GM23248 (cell line): Measurements from ENCODE around the gene IMPACT. TPM values are rescaled to one million over a fixed set of nuclear protein-coding genes. Genes with fewer than 3 reads are reported as not detected.

Source experiments
- DNase-seq: peaks from one replicate; pipeline ENCODE4 v3.0.0-alpha.2; 2015
- H2AFZ ChIP-seq: fragments of 200-600 bp; sonication (generic); 2 replicates; pipeline ENCODE4 v1.6.1; 2016; ENCODE audit warnings: antibody characterized with exemption
- H3F3A ChIP-seq: fragments of 200-600 bp; sonication (generic); 2 replicates; pipeline ENCODE4 v1.6.1; 2016; ENCODE audit warnings: mild to moderate bottlenecking, antibody characterized with exemption, mixed run types; ENCODE audit not compliant: insufficient read depth
- H3K27ac ChIP-seq: fragments of 200-600 bp; sonication (generic); 2 replicates; pipeline ENCODE4 v1.5.1; 2016; ENCODE audit warnings: mild to moderate bottlenecking
- H3K27me3 ChIP-seq: fragments of 200-600 bp; sonication (generic); replicated peaks from 2 replicates; pipeline ENCODE4 v1.6.1; 2016; ENCODE audit warnings: mild to moderate bottlenecking; ENCODE audit not compliant: insufficient read depth
- H3K36me3 ChIP-seq: fragments of 200-600 bp; sonication (generic); 2 replicates; pipeline ENCODE4 v1.6.1; 2016; ENCODE audit warnings: low read depth, mild to moderate bottlenecking
- H3K4me1 ChIP-seq: fragments of 200-600 bp; sonication (generic); 2 replicates; pipeline ENCODE4 v1.6.1; 2016; ENCODE audit warnings: mild to moderate bottlenecking; ENCODE audit not compliant: insufficient read depth
- H3K4me2 ChIP-seq: fragments of 200-600 bp; sonication (generic); one replicate; pipeline ENCODE4 v1.6.1; 2016; ENCODE audit warnings: mild to moderate bottlenecking; ENCODE audit not compliant: unreplicated experiment
- H3K4me3 ChIP-seq: fragments of 200-600 bp; sonication (generic); 2 replicates; pipeline ENCODE4 v1.5.1; 2016; ENCODE audit warnings: mild to moderate bottlenecking
- H3K79me2 ChIP-seq: fragments of 200-600 bp; sonication (generic); 2 replicates; pipeline ENCODE4 v1.6.1; 2016; ENCODE audit warnings: mild to moderate bottlenecking; ENCODE audit not compliant: insufficient read depth
- H3K9ac ChIP-seq: fragments of 200-600 bp; sonication (generic); 2 replicates; pipeline ENCODE4 v1.6.1; 2016; ENCODE audit warnings: mild to moderate bottlenecking
- H3K9me2 ChIP-seq: fragments of 200-600 bp; sonication (generic); 2 replicates; pipeline ENCODE4 v1.6.1; 2016; ENCODE audit warnings: mixed run types, mild to moderate bottlenecking, moderate library complexity; ENCODE audit not compliant: insufficient read depth
- H3K9me3 ChIP-seq: fragments of 200-600 bp; sonication (generic); one replicate; pipeline ENCODE4 v1.6.1; 2017; ENCODE audit warnings: low read depth
- H4K20me1 ChIP-seq: fragments of 200-600 bp; sonication (generic); 2 replicates; pipeline ENCODE4 v1.6.0; 2016; ENCODE audit not compliant: insufficient read depth
- EZH2 ChIP-seq: fragments of 200-600 bp; sonication (generic); IDR thresholded peaks from 2 replicates; pipeline ENCODE4 v1.6.1; 2018; ENCODE audit warnings: antibody characterized with exemption, mild to moderate bottlenecking; ENCODE audit not compliant: insufficient read depth, poor library complexity, severe bottlenecking
- EZH2phosphoT487 ChIP-seq: fragments of 200-600 bp; sonication (generic); IDR thresholded peaks from 2 replicates; pipeline ENCODE4 v1.6.1; 2018; ENCODE audit warnings: antibody characterized with exemption, moderate library complexity, mild to moderate bottlenecking, low read depth; ENCODE audit not compliant: insufficient read depth
- WGBS, 2 experiments: methylation state at CpG; one replicate each; pipeline ENCODE4 v1.1.6; 2015 to 2017; ENCODE audit warnings: low lambda C conversion rate in 2 of 2, low coverage in 1 of 2; ENCODE audit errors: missing lambda C conversion rate in 2 of 2; 5-methylcytosine and 5-hydroxymethylcytosine counted together
- in situ Hi-C: fragments of 300-500 bp; cut with MboI; formaldehyde crosslinking; loops from 2 replicates; pipeline ENCODE4 v1.15.0; 2020
- polyA plus RNA-seq: library from polyadenylated mRNA; unstranded; fragments of >200 nt; fragmentation: Nextera tagmentation; extraction: Ambion mirVana; gene quantifications from 2 replicates; pipeline ENCODE4 v1.2.1, GENCODE V29; 2016
- total RNA-seq: library from RNA; depleted of rRNA; stranded (reverse); fragments of >200 nt; shearing (Covaris generic); gene quantifications from 2 replicates; pipeline ENCODE4 v1.2.3, GENCODE V29; 2014

IMPACT gene
- total and polyA plus RNA-seq, 2 experiments from 2014 or later, result 43.2 to 61.5 TPM

DNA sequence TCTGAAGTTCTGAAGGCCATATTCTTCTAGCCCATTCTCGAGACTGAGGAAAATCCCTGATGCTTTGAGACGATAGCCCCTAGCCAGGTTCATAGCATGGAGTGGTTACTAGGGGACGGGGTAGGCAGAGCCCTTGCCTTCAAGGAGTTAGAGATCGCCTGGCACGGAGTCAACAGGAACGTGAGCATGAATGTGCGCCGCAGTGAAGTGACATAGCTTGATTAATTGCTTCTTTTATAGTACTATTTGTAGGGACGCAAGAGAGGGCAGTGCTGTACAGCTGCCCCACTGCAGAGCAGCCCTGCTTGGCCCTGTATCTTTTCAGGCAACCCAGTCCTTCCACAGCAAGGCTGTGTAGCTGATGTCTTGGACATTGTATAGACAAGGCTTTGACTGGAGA, 60.2 kb downstream of the IMPACT start:
- no peak overlapping the region for H3K4me2 ChIP-seq
- TF ChIP-seq EZH2 (no peak), EZH2phosphoT487 (no peak)
- WGBS, 2 experiments, result 61% methylated on average over 9 of the region's 9 CpGs
- H3K36me3 ChIP-seq, result no peaks in the 10 kb centered on the region
- H3K9ac ChIP-seq, result no peak overlapping the region
- no peak for DNase-seq
- no peak overlapping the region for H2AFZ ChIP-seq
- no peaks in the 10 kb centered on the region for H3K9me3 ChIP-seq
- in situ Hi-C loops, result loop anchor here (25.0 kb wide), 1 partner anchor 251 kb away; no protein-coding TSS in a partner anchor
- no peaks in the 10 kb centered on the region for H3F3A ChIP-seq
- no peaks in the 10 kb centered on the region for H3K79me2 ChIP-seq
- H3K4me1 ChIP-seq, result peaks cover 8% of the 10 kb centered on the region; the same call in 1 of the 2 replicates
- H3K9me2 ChIP-seq, result no peaks in the 10 kb centered on the region
- no peaks in the 10 kb centered on the region for H3K27me3 ChIP-seq
- no peak overlapping the region for H3K27ac ChIP-seq
- H4K20me1 ChIP-seq, result no peaks in the 10 kb centered on the region
- H3K4me3 ChIP-seq, result no peak overlapping the region

DNA sequence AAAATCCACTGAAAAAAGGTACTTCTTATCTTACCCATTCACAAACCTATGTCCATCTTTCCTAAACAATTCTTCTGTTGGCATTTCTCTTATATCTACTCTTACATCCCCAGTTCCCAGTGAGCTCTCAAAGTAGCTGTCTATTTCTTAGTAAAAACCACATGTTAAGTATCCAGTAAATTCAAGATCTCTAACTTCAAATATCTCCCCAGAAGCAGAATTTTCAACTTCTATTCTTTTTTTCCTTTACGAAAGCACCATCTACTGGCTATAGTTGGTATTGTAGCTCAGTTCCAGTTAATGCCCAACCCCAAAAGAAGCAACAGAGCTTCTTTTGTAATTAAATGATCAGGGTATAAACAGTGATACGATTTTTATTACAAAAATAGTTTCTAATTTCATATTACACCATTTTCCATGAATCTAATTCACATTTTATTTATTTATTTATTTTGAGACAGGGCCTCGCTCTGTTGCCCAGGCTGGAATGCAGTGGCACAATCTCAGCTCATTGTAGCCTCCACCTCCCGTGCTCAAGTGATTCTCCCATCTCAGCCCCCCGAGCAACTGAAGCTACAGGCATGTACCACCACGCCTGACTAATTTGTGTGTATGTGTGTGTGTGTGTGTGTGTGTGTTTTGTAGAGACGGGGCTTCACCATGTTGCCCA, 62.5 kb downstream of the IMPACT start:
- Histone ChIP-seq H3K4me2 (no peak overlapping the region), H4K20me1 (no peaks in the 10 kb centered on the region), H3F3A (no peaks in the 10 kb centered on the region), H3K36me3 (no peaks in the 10 kb centered on the region), H3K9me3 (no peaks in the 10 kb centered on the region), H3K79me2 (no peaks in the 10 kb centered on the region), H3K27me3 (no peaks in the 10 kb centered on the region), H3K27ac (no peak overlapping the region), H2AFZ (no peak overlapping the region), H3K4me1 (peaks cover 8% of the 10 kb centered on the region; the same call in 1 of the 2 replicates), H3K9ac (no peak overlapping the region), H3K4me3 (no peak overlapping the region), H3K9me2 (no peaks in the 10 kb centered on the region)
- no peak for TF ChIP-seq EZH2
- TF ChIP-seq EZH2phosphoT487, result no peak
- 35 to 36% methylated on average over 6 to 7 of the region's 7 CpGs for WGBS, 2 experiments
- peak; percentile 54 for DNase-seq
- in situ Hi-C loops, result loop anchor here (25.0 kb wide), 1 partner anchor 248 kb away; no protein-coding TSS in a partner anchor

DNA sequence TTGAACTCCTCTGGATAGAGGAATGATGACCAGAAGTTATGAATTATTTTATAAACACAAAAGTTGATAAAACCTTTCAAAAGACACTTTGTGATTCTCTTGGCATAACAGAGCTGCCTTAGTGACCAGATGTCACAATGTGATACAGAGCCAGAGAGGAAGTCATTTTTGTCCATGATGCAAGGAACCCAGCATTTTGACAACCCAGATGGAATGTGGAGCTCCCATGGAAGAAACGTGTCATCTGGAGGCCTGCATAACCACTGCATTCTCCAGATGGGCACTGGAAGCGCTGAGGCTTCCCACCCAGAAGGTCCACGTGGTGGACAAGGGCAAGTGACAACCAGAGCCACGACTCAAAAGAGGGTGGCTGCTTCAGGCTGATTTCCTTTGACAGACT, 64.1 kb downstream of the IMPACT start:
- H3K27ac ChIP-seq, result no peak overlapping the region
- no peaks in the 10 kb centered on the region for H3K79me2 ChIP-seq
- peak overlapping the region; percentile 2 for H3K4me2 ChIP-seq

DNA sequence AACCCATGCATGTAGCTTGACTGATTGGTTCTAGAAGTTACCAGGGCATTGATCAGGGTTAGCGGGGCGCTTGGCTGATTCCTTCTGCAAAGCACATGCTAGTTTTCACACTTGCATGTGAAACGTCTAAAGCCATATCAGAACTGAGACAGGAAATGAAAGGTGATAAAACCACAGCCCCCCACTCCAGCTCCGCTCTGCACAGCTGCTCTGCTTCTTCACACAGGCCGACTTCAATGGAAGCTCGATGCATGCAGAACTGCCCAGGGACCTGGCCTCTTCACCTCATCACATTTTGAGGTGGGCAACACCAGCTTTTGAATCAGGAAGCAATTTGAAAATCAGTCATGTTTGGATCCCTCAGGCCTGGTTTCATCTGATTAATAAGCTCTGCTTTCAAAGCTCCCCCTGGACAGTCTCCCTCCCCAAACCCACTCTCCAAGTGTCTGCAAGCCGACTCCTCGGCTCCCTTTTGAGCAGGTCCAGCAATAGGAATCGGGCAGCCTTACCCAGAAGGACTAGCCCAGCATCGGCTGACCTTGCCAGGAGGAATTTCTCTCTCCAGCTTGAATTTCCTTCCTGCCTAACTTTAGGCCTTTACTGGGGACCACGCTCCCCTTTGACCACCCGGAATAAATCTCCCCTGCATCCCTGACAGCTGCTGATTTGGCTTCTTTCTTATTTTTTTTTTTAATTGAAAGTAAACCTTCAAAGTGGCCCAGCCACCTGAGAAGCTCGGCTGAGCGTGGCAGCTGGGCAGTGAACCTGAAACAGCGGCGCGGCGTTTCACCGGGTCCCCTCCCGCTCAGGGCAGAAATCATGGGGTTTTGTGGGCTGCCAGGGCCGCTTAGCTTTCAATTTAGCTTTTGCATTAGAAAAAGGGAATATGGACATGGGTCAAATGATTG, 65.7 kb downstream of the IMPACT start:
- TF ChIP-seq EZH2phosphoT487 (no peak), EZH2 (no peak)
- in situ Hi-C loops, result loop anchor here (25.0 kb wide), 1 partner anchor 245 kb away; no protein-coding TSS in a partner anchor
- H3K9ac ChIP-seq, result no peak overlapping the region
- no peaks in the 10 kb centered on the region for H4K20me1 ChIP-seq
- peaks cover 11% of the 10 kb centered on the region for H3F3A ChIP-seq
- 0 out of 2 replicates have a peak overlapping the region, but pooled peaks have one; percentile 6 for H2AFZ ChIP-seq
- 87 to 91% methylated on average over 21 of the region's 21 CpGs for WGBS, 2 experiments
- no peaks in the 10 kb centered on the region for H3K27me3 ChIP-seq
- H3K27ac ChIP-seq, result no peak overlapping the region
- no peak overlapping the region for H3K4me3 ChIP-seq
- no peaks in the 10 kb centered on the region for H3K9me2 ChIP-seq
- no peaks in the 10 kb centered on the region for H3K36me3 ChIP-seq
- peaks cover 17% of the 10 kb centered on the region for H3K4me1 ChIP-seq
- no peaks in the 10 kb centered on the region for H3K9me3 ChIP-seq
- H3K4me2 ChIP-seq, result no peak overlapping the region
- no peaks in the 10 kb centered on the region for H3K79me2 ChIP-seq
- no peak for DNase-seq

More for the DNA sequence above, 64.1 kb downstream of the IMPACT start:
- no peaks in the 10 kb centered on the region for H4K20me1 ChIP-seq
- WGBS, 2 experiments, result 1 to 7% methylated on average over 4 of the region's 4 CpGs
- H3K9ac ChIP-seq, result no peak overlapping the region
- TF ChIP-seq EZH2phosphoT487, result peak; percentile 23; the same call in 1 of the 2 replicates
- TF ChIP-seq EZH2, result no peak
- peak overlapping the region; percentile 55; the same call in 1 of the 2 replicates for H2AFZ ChIP-seq
- in situ Hi-C loops, result loop anchor here (25.0 kb wide), 1 partner anchor 247 kb away; no protein-coding TSS in a partner anchor
- H3K36me3 ChIP-seq, result no peaks in the 10 kb centered on the region
- H3F3A ChIP-seq, result no peaks in the 10 kb centered on the region
- H3K27me3 ChIP-seq, result no peaks in the 10 kb centered on the region
- no peaks in the 10 kb centered on the region for H3K9me3 ChIP-seq
- H3K4me1 ChIP-seq, result peaks cover 8% of the 10 kb centered on the region; the same call in 1 of the 2 replicates
- no peak overlapping the region for H3K4me3 ChIP-seq
- DNase-seq, result peak; percentile 79
- H3K9me2 ChIP-seq, result no peaks in the 10 kb centered on the region
